NCI-H526 (cell line): ENCODE data around the gene SLCO2A1.

Source experiments
- DNase-seq, 2 experiments: peaks; one replicate each; lab custom pipeline; 2025; lab: John Stamatoyannopoulos, UW

The SLCO2A1 gene

DNA sequence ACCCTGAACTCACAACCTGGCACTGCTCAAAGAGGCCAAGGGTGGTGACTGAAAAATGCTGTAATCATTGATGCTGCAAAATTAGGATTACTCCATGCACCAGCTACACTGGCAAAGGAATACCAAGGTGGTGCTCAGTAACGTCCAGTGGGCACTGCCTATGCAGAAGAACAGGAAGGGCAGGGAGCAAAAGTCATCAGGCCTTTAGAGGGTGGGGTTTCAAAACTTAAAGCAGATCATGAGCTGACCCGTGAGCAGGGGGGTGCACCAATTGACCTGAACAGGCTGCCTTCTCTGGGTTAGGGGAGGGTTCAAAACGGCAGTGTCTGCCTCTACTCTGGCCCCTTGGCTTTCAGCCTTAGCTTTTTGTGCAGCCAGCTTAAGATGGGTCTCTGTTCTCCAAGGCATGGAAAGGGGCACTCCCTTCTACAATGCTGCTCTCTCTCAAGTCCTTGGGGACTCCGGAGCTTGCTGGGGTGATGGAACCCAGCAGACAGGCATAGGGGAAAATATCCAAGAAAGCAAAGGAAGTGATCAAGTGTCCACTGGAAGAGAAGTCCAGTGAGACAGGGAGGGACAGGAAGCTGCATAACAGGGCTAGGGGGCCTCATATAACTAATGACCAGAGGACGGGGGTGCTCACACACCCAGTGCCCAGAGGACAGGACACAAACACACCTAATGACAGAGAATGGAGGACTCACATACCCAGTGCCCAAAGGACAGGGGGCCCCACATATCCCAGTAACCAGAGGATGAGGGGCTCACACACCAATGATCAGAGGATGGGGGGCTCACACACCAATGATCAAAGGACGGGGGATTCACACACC, 145.5 kb downstream of the SLCO2A1 start:
- no peak for DNase-seq

DNA sequence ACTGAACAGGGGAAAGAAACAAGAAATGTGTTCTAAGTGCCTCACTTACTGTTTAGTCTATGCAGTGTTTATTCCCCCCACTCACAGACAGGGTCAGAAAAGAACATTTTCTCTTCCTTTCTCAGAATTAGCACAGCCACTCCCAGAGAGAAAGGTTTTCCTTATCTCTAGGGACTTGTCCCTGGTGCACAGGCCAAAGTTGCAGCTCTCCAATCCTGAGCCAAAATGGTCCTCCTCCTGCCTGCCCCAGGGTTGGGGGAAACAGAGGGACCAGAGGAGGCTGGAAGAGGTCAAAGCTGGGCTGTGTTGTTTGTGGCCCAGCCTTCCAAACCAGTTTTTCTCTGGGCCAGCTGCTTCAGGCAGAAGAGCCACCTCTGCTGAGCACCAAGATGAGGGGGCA, 146.1 kb downstream of the SLCO2A1 start:
- DNase-seq = no peak

DNA sequence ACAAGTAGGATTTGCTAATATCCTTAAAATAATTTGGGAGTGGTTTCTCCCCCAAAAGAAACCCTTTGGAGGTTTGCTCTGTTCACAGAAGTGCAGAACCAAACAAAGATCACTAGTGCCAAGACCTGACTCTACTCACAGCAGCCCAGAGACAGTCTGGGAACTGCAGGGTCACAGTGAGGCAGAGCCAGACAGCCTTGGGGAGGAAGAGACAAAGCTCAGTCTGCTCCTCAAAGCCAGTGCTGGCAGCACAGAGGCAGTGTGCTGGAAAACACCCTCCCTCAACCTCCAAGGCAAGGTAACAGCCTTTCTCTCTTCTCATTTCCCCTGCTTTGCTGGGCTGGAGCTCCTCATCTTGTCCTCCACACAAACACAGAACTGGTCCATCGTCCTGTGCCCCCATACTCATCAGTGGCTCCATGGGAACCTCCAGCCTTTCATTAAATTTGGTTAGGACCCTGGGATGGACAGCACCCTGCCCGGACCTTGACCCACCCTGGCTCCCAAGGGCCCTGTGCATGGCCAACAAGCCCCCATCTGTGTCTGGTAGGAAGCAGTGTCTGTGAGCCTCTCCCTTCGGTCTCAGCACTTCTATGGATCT, 146.6 kb downstream of the SLCO2A1 start:
- no peak for DNase-seq

DNA sequence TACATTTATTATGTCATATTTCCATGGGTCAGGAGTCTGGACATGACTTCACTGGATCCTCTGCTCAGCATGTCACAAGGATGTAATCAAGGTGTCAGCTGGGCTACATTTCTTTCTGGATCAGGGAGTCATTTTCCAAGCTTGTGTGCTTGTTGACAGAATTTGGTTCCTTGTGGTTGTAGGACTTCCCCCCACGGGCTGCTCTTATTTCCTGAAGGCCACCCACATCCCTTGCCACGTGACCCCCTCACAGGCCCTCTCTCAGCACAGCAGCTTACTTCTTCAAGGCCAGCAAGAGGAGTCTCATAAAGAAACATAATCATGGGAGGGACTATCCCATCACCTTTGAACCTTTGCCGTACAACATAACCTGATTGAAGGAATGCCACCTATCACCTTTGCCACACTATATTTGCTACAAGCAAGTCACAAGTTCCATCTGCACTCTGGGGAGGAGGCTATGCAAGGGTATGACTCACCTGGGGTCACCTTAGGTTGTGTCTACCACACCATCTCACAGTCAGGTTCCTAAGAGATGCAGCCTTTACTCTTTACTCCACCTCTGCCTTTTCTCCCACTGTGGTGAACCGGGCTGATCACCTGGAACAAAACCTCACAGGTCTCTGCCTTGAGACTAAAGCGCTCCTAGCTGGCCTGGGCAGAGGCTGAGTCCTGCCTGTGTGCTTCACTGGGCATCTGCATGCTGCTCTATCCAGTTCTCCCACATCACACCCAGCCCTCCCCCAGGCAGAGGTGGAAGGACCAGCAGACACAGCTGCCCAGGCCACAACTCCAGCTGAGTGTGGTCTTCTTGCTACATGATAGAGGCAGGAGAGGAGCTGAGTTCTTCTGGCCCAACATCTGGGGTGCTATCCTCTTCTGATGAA, 147.5 kb downstream of the SLCO2A1 start:
- DNase-seq = no peak

DNA sequence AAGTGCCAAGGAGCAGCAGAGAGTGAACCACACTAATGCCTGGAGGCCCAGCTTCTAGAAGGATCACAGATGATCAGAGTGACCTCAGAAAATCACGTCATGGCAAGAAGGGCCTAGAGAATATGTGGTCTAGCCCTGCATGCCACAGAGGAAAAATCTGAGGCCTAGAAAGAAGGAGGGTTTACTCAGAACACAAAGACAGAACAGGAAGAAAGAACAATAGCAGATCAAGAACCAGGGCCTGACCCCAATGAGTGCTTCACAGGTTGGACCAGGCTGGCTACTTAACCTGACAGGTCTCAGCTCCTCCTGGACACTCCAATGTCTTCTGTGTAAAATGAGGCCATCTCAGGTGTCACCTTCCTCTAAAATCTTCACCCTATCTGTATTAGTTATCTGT, 148.2 kb downstream of the SLCO2A1 start:
- no peak for DNase-seq

DNA sequence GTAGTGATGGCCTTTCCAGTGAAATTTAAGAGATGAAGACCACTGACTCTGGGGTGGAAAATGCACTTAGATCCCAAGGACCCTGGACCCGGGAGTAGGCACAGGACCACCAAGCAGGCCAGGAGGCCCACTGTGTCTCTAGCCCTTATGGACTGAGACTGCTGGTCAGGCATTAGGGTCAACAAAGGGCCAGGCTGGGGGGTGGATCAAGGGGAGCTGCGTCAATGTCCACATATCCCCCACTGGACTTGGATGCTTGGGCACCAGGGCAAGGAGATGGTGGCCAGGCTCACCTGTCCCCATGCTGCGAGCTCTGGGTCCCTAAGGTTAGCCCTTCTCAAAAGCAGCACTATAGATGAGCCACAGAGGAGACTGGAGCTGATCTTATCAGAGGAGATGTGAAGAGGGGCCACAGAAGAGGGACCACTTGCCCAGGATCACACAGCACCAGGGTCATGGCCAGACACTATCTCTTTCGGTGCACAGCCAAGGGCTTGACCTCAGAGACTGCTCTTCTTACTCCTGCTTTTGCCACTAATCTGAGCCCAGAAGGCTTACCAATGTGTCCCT, 148.8 kb downstream of the SLCO2A1 start:
- DNase-seq = no peak

DNA sequence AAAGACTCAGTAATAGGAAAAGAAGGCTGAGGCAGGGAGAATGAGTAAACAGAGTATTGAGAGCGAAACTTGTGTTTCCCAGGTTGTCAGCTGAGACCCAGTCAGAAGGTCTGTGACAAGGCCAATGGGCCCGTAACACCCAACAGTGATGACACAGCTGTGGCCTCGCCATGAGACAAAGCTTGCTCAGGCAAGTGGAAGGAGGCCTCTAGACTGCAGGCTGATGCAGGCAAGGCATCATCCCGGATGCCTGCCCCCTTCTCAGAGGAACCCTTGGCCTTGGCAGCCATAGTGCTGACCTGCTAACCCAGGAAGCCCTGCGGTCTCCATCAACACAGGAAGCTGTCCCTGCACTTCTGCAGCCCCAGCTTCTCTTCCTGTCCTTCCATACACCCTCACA, 149.4 kb downstream of the SLCO2A1 start:
- DNase-seq = no peak

DNA sequence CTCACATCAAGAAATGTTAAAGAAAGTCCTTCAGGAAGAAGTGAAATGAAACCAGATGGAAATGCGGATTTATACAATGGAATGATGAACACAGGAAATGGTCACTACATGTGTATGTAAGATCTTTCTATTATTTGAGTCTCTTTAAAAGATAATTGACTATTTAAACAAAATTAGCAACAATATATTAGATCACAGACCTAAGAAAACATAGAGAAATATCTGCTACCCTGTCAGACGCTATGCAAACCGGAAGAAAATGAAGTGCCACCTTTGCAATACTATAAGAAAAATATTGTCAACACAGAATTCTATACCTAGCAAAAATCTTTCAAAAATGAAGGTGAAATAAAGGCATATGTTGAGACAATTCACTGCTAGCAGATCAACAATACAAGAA, 151.2 kb downstream of the SLCO2A1 start:
- DNase-seq = no peak
